Stimulated activated CD4-positive, alpha-beta T cell treated with anti-CD3 and anti-CD28 coated beads, Interleukin-1b, Interleukin-23, amount 100 ng/mL, for 24 hours (primary cell): ENCODE data around the gene ADCY9.
"Not testable (repeated sequence)": the region's sequence is repeated elsewhere in the genome, so short reads cannot be mapped to it uniquely, and the experiment has no call there.

Experiments used
- DNase-seq, 4 experiments: peaks; one replicate each; pipeline ENCODE4 v3.0.0-alpha.2; 2020; ENCODE audit warnings: low read depth in 4 of 4, low spot score in 1 of 4

Gene ADCY9

GRCh38 chr16:4071686-4072561 lies 44.3 kb downstream of the ADCY9 start:
- DNase-seq = no peak

- DNase-seq = no peak
Measured at GRCh38 chr16:4070936-4071335, 45.3 kb downstream of the ADCY9 start.

GRCh38 chr16:4067262-4068001 lies 48.8 kb downstream of the ADCY9 start:
- DNase-seq = no peak

DNA sequence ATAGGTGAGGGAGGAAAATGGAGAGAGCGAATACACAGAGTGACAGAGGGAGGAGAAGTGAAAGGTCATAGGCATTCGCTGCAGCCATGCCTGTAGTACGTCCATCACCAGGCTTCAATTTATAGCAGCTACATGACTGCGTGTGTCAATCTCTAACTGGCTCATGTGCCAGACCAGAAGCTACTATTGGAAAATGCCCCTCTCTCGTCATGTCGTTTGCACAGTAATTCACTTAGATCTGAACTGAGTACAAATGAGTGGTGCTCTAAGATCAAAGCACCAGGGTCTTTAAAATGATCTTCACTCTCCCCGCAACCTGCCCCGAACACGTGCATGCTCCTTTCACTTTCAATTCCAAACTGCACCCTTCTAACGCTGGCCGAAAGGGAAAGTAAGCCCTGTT lies 51.3 kb downstream of the ADCY9 start:
- DNase-seq = no peak

DNA sequence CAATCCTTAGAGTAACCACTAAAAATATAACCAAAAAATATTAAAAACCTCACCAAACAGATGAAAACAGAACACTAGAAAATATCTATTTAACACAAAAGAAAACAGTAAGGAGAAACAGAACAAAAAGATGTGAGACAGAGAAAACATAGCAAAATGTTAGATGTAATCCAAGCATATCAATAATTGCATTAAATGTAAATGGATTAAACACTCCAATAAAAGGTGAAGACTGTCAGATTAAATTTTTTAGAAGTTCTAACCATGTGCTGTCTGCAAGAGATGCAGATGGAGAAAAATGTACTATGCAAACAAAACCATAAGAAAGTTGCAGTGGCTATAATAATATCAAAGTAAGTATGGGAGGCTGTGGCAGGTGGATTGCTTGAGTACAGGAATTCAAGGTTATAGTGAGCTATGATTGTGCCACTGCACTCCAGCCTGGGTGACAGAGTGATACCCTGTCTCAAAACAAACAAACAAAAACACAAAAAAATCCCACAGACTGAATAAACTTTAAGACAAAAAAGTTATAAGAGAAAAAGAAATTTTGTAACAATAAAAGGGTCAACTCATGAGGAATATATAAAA lies 53.9 kb downstream of the ADCY9 start:
- DNase-seq = no peak

DNA sequence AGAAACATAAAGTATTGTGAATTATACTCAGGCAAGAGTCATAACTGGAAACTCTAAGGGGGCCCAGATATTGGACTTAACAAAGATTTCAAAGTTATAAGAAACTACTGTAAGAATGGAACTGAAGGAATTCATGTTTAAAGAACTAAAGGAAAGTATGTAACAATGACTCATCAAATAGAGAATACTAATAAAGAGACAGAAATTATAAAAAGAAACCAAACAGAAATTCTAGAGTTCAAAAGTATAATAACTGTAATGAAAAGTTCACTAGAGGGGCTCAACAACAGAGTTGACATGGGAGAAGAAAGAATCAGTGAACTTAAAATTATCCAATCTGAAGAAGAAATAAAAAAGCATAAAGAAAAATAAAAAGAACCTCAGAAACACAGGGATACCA lies 55.4 kb downstream of the ADCY9 start:
- DNase-seq = no peak

DNA sequence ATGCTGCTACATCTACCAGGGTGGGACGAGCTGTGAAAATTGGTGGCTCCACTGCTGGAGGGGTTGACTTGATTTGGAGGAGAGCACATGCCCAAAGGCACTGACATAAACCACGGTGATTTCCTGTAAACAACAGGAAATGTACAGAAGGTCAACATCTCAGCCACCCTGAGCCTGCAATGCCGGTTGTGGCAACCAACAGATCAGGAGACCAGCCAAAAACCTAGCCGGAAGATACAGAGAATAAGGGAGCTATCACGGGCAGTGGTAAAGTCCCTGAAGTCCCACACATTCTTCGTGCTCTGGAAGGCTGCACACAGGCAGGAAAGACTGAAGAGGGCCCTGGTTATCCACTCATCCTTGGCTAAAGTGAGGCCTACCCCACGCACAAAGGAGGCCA lies 56.2 kb downstream of the ADCY9 start:
- DNase-seq = no peak

DNA sequence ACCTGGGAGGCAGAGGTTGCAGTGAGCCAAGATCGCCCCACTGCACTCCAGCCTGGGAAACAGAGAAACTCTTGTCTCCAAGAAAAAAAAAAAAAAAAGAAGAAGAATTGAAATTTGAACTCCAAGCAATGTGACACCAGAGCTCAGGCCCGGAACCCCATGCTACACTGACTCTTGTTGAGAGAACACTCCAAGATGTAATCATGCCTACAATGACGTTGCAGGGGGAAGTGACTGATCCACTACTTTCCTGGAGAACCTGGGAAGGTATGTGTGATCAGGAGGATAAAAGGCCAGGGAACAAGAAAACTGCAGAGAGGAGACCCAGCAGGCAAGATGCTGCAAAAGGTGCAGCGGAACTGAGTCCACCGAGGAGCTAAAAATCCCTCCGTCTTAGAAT lies 57.9 kb downstream of the ADCY9 start:
- DNase-seq = no peak

DNA sequence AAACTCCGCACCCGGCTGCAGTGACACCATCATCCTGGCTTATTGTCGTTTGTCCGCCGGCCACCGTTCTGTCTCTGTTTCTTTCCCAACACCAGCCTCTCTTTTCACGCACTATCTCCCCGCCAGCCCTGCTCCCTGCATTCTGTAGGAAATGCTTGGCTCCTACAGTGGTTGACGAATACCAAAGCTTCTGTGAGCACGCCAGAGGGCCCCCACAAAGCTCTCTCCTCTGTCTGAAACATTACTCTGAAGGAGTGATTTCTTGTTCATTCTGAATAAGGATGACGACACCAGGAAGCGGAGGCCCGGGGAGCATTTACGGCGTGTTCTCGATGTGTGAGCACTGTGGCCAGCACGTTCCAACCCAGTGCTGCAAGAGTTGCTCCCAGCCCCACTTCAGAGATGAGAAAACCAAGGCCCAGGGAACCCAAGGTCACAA lies 58.8 kb downstream of the ADCY9 start:
- no peak for DNase-seq

GRCh38 chr16:4056161-4057105 lies 59.8 kb downstream of the ADCY9 start:
- DNase-seq = no peak

DNA sequence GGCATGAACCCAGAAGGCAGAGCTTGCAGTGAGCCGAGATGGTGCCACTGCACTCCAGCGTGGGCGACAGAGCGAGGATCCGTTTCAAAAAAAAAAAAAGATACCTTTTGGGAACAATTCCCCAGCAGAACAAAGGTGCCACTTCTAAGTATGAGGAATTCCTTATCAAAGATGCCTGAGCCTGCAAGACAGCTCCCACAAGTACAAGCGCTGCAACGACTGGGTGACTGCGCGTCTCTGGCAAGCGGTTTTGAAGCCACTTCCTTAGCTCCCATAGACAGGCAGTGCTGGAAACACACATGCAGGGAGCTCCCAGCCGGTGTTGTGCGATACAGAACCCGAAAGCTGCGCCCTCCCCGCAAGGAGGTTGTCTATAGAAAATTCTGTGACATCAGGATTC lies 60.5 kb downstream of the ADCY9 start:
- DNase-seq = no peak

DNA sequence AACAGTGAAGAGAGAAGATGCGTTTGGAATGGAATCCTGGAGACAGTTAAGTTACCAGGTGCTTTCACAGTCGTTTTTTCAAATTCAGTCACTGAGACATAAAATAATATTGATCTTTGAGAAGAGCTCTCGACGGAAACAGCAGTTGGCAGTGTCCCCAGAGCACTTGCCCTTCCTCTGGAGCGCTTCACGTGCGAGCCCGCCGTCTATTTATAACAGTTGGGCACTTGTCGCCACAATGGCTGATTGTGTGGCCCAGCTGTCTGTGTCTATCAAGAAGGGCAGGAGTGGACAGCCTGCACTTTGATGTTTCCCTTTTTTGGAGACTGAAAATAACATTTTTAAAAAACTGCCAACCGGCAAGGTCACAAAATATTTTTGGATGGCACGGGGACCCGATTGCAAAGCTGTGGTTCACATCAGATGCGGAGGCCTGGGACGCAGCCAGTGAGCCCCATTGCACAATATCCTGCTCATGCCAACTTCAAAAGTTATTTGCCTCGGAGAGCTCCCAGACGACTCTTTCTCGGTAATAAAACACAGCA lies 62.9 kb downstream of the ADCY9 start:
- DNase-seq = no peak

DNA sequence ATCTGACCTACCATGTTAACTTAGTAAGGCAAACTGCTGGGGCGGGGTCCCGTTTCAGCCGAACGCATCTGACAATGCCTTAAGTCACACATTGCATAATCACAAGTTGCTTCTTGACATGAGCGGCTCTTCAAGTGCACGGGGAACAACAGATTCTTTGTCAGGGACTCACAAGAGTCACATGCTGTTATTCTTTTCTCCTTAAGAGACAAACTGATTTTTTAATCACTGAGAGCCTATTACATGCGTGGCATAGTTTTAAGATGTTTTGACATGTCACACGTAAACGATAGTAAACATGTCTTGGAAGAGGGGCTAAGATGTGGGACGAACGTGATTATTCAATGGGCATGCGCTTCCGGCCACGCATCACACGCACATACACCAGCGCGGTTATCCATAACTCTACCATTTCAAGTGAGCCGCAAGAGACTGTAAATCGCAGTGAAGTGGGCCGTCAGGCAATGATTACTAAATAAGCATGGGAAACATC lies 63.4 kb downstream of the ADCY9 start:
- no peak for DNase-seq

GRCh38 chr16:4052096-4052495 lies 64.1 kb downstream of the ADCY9 start:
- no peak for DNase-seq

DNA sequence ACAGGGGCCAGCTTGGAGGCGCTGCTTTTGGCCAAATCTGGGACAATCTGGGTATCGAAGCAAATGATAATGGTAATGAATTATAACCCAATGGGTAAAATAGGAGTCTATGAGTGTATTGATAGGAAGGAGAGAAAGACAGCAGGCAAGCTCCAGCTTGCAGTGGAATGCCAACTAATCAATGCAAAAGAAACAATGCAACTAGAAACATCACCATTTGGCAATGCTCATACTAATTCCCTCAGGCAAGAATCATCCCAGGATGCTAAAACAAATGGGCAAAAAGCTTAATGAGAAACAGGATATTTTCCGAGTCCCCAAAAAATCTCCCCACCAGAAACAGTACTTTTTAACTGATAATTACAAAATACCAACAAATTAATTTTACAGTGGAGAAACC lies 64.7 kb downstream of the ADCY9 start:
- no peak for DNase-seq

DNA sequence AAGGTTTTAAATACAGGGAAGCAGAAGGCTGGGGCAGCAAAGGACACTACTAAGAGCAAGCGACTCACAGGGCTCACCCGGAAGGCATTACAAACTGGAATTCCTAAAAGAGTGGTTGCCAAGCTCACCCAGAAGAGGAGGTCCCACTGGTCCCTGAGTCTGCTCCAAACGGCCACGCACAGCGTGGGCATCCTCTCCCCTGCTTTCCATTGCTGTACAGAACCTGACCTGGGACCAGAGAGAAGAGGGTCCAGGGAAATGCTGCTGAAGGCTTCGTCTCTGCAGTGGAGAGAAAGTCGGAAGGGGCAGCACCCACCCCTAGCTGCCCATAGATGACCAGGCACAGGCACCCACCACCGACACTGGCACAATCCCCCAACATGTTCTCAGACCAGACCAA lies 67.2 kb downstream of the ADCY9 start:
- no peak for DNase-seq

GRCh38 chr16:4048481-4048880 lies 67.8 kb downstream of the ADCY9 start:
- no peak for DNase-seq

DNA sequence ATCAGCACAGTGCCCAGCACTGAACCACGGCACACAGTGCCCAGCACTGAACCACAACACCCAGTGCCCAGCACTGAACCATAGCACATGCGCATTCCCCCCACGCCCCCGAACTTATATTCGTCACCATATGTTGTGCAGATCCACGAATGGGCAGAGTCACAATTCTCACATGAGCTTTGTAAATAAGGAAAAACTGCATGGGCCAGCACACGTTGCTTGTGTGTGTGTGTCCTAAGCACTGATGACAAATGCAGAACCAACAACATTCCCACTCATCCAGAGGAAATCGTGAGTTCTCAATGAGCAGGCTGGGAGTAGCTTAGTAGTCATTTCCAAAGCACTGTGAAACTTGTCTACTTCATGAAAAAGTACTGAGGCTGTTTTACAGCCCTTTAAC lies 70.0 kb downstream of the ADCY9 start:
- no peak for DNase-seq

DNA sequence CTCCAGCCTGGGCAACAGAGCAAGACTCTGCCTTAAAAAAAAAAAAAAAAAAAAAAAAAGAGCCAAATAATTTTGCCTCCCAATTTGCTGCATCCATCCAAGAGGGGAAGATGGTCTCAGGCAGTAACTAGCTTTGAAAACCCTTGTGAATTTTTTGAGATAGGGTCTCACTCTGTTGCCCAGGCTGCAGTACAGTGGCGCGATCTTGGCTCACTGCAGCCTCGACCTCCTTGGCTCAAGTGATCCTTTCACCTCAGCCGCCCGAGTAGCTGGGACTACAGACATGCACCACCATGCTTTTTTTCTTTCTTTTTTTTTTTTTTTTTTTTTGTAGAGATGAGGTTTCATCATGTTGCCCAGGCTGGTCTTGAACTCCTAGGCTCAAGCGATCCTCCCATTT lies 70.7 kb downstream of the ADCY9 start:
- not testable (repeated sequence) for DNase-seq

- DNase-seq = no peak
Measured at GRCh38 chr16:4042581-4042980, 73.7 kb downstream of the ADCY9 start.

DNA sequence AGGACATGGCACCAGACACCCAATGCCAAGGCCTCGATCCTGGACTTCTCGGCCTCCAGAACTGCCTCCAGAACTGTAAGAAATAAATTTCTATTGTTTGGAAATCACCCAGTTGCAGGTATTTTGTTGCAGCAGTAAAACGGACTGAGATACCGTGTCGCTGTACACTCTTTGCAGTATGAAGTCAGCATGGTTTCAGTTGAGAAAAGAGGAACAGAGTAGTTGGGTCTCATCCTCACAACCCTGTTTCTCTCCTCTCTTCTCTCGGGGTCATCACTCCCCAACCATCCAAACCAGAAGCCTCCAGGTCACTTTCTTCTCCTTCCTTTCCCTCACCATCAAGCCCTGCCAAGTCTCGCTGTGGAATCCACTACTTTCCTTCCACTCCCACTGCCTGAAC lies 77.8 kb downstream of the ADCY9 start:
- DNase-seq = no peak
